GM10266 (cell line): ENCODE data around the gene APAF1.

Source experiments
- DNase-seq: peaks from one replicate; pipeline ENCODE4 v3.0.0; 2012; ENCODE audit errors: extremely low spot score
- TF ChIP-seq, protein P1 (sequence below): IDR thresholded peaks from 2 replicates; pipeline ENCODE4 v1.5.1; 2012; ENCODE audit warnings: mild to moderate bottlenecking, low read depth; ENCODE audit not compliant: control insufficient read depth, insufficient read depth; ENCODE audit errors: missing control alignments

APAF1 gene

GRCh38 chr12:98671459-98671858 lies 26.4 kb downstream of the APAF1 start:
- TF ChIP-seq, protein P1, sequence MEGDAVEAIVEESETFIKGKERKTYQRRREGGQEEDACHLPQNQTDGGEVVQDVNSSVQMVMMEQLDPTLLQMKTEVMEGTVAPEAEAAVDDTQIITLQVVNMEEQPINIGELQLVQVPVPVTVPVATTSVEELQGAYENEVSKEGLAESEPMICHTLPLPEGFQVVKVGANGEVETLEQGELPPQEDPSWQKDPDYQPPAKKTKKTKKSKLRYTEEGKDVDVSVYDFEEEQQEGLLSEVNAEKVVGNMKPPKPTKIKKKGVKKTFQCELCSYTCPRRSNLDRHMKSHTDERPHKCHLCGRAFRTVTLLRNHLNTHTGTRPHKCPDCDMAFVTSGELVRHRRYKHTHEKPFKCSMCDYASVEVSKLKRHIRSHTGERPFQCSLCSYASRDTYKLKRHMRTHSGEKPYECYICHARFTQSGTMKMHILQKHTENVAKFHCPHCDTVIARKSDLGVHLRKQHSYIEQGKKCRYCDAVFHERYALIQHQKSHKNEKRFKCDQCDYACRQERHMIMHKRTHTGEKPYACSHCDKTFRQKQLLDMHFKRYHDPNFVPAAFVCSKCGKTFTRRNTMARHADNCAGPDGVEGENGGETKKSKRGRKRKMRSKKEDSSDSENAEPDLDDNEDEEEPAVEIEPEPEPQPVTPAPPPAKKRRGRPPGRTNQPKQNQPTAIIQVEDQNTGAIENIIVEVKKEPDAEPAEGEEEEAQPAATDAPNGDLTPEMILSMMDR: no peak
- no peak for DNase-seq

DNA sequence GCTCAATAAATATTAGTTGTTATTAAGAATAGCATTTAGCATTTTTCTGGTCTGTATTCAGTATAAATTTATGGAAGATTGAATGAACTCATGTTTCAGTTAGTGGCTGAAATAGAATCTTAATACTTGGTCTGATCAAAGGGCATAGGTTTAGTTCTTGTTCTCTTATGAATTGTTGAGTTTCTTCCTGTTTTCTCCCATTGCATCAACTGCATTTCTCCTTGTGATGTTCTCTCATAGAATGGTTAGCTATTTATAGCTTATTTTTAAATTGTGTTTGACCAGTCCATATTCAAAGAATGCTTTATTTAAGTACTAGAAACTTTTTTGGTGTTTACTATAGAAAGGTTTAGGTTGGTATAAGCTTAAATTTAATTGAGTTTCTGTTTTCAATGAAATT lies 29.8 kb downstream of the APAF1 start:
- DNase-seq: no peak
- TF ChIP-seq, protein P1: no peak

- no peak for DNase-seq
Observed at GRCh38 chr12:98678236-98678945, 33.3 kb downstream of the APAF1 start.

GRCh38 chr12:98678946-98679610 lies 34.0 kb downstream of the APAF1 start:
- TF ChIP-seq, protein P1: no peak
- no peak for DNase-seq

More at GRCh38 chr12:98678236-98678945, 33.3 kb downstream of the APAF1 start:
- TF ChIP-seq, protein P1: no peak

DNA sequence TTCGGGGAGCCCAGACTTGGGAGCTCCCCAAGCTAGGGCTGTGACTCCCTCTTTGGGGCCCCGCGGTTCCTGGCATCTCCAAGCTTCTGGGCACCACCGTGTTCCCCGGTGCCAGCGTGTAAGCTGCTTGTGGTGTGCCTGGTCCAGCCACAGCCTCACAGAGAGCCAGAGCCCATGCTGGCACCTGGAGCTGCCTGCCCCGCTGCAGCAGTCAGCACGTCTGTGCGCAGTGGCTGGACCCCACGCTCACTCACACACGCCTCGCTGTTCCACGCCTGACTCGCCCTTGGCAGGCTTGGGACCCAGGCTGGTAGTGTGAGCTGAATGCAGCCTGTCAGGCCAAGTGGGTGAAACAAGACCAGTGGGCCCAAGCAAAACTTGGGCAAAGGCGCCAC lies 34.5 kb downstream of the APAF1 start:
- TF ChIP-seq, protein P1: no peak
- no peak for DNase-seq

DNA sequence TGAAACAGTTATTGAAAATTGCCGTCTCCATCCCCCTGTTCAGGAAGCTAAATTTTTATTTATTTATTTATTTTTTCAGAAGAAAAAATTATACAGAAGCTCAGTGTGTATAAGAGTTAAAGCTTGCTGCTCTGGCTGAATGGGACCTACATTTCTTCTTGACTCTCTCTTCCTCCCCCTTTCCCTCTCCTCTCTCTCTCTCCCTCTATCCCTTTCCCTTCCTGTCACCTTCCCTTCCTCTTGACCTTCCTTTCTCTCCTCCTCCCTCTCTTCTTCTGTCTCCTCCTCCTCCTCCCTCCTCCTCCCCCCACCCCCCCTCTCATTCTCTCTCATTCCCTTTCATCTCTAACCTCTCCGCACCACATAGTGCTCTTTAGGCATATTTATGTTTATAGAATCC lies 39.1 kb downstream of the APAF1 start:
- TF ChIP-seq, protein P1: no peak

GRCh38 chr12:98686603-98687002 lies 41.5 kb downstream of the APAF1 start:
- no peak for DNase-seq
- TF ChIP-seq, protein P1: no peak

More for the DNA sequence above, 39.1 kb downstream of the APAF1 start:
- no peak for DNase-seq
